Esophagus squamous epithelium (tissue), 4 donors: Measurements from ENCODE around the gene VSTM5.

Experiments
- POLR2A ChIP-seq, 4 donors: fragments of 450-650 bp; IDR thresholded peaks; one replicate each; pipeline ENCODE4 v1.6.1; 2017; ENCODE audit warnings: antibody characterized with exemption in 4 of 4, mild to moderate bottlenecking in 4 of 4, moderate library complexity in 3 of 4
- TF ChIP-seq, protein P1 (sequence below), 6 experiments: fragments of 450-650 bp in 4 of 6; fragments of 200-600 bp in 2 of 6; sonication (generic) in 2 of 6; IDR thresholded peaks; one replicate each; pipeline ENCODE4 v1.5.1; 2016 to 2019; ENCODE audit warnings: antibody characterized with exemption in 6 of 6, mild to moderate bottlenecking in 4 of 6, moderate library complexity in 4 of 6

DNA sequence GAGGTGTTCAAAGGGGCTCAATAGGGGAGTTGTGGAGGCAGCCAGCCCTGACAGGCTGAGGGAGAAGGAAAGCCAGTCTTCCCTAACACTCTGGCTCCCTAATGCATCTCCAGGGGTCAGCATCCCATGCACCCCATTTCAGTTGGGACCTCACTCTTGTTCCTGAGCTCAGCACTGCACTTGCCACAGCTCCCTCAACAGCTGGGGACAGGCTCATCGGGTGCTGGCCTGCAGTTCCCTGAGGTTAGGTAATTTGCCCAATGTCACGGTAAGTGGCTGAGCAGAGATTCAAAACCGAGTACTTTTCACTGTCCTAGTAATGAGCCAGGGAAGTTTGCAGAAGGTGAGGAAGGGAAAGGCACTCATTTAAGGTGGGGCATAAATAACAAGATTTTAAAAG lies 20.8 kb downstream of the VSTM5 start:
- no peak for TF ChIP-seq POLR2A (IDR thresholded peaks at IDR 0.05)
- TF ChIP-seq, protein P1, sequence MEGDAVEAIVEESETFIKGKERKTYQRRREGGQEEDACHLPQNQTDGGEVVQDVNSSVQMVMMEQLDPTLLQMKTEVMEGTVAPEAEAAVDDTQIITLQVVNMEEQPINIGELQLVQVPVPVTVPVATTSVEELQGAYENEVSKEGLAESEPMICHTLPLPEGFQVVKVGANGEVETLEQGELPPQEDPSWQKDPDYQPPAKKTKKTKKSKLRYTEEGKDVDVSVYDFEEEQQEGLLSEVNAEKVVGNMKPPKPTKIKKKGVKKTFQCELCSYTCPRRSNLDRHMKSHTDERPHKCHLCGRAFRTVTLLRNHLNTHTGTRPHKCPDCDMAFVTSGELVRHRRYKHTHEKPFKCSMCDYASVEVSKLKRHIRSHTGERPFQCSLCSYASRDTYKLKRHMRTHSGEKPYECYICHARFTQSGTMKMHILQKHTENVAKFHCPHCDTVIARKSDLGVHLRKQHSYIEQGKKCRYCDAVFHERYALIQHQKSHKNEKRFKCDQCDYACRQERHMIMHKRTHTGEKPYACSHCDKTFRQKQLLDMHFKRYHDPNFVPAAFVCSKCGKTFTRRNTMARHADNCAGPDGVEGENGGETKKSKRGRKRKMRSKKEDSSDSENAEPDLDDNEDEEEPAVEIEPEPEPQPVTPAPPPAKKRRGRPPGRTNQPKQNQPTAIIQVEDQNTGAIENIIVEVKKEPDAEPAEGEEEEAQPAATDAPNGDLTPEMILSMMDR (IDR thresholded peaks at IDR 0.05) = no peak
